H1 (cell line): ENCODE results near the gene MFGE8. TPM values are rescaled to one million over a fixed set of nuclear protein-coding genes. Genes with fewer than 3 reads are reported as not detected.

ENCODE experiments used
- CTCF ChIA-PET: fragments of 300-600 bp; sonication (Branson Sonifier 250); formaldehyde crosslinking; loops from one replicate; lab custom pipeline; 2021; ENCODE audit not compliant: partially characterized antibody; lab: Charles Lee
- POLR2A ChIA-PET: fragments of 300-600 bp; sonication (Branson Sonifier 250); formaldehyde crosslinking; loops from one replicate; lab custom pipeline; 2021; ENCODE audit warnings: inconsistent platforms; ENCODE audit not compliant: partially characterized antibody; lab: Charles Lee
- DNase-seq, 2 experiments: peaks; one replicate each; pipeline versions ENCODE4 v3.0.0 to v3.0.0-alpha.2; 2010 to 2022; ENCODE audit warnings: low spot score in 2 of 2, low read depth in 1 of 2, mixed read lengths in 1 of 2
- FAIRE-seq: peaks from 2 replicates; lab custom pipeline; 2011; peaks lifted over from hg19 to GRCh38; lab: Jason Lieb, UNC
- H2AFZ ChIP-seq: 2 replicates; pipeline ENCODE4 v1.8.1; 2012; ENCODE audit warnings: low read length, inconsistent platforms
- H2AK5ac ChIP-seq: 2 replicates; pipeline ENCODE4 v1.6.1; 2013; ENCODE audit warnings: low read depth, low read length
- H2BK120ac ChIP-seq: replicated peaks from 2 replicates; pipeline ENCODE3; 2013; ENCODE audit warnings: low read depth, low read length, inconsistent platforms
- H2BK12ac ChIP-seq: 2 replicates; pipeline ENCODE4 v1.6.1; 2013; ENCODE audit warnings: low read depth, low read length
- H2BK15ac ChIP-seq: 2 replicates; pipeline ENCODE4 v1.6.1; 2013; ENCODE audit warnings: low read length
- H2BK20ac ChIP-seq: 2 replicates; pipeline ENCODE4 v1.6.1; 2013; ENCODE audit warnings: low read length
- H2BK5ac ChIP-seq: 2 replicates; pipeline ENCODE4 v1.6.1; 2013; ENCODE audit warnings: low read depth, low read length
- H3K14ac ChIP-seq: 2 replicates; pipeline ENCODE4 v1.6.1; 2013; ENCODE audit warnings: inconsistent platforms; ENCODE audit not compliant: insufficient read length
- H3K18ac ChIP-seq: 2 replicates; pipeline ENCODE4 v1.6.1; 2013; ENCODE audit warnings: low read length; ENCODE audit errors: extremely low read depth
- H3K23ac ChIP-seq: 2 replicates; pipeline ENCODE4 v1.6.1; 2013; ENCODE audit warnings: inconsistent platforms; ENCODE audit not compliant: insufficient read length
- H3K23me2 ChIP-seq: 2 replicates; pipeline ENCODE4 v1.6.1; 2013; ENCODE audit warnings: low read depth, low read length
- H3K27ac ChIP-seq: 2 replicates; pipeline ENCODE4 v1.6.1; 2011; ENCODE audit warnings: low read depth, low read length, inconsistent platforms
- H3K27me3 ChIP-seq, 4 experiments: replicated peaks in 1 of 4; 1 replicate in 1 of 4; 2 replicates in 3 of 4; pipeline versions ENCODE4 v1.6.1 to v1.8.1; 2011 to 2013; ENCODE audit warnings: low read length in 3 of 4, mild to moderate bottlenecking in 3 of 4, inconsistent platforms in 2 of 4, mixed read lengths in 2 of 4, moderate library complexity in 1 of 4; ENCODE audit not compliant: control insufficient read depth in 3 of 4, insufficient read depth in 3 of 4; ENCODE audit errors: extremely low read depth in 1 of 4
- H3K36me3 ChIP-seq, 4 experiments: 2 replicates each; pipeline versions ENCODE4 v1.6.1 to v1.8.1; 2011 to 2013; ENCODE audit warnings: mild to moderate bottlenecking in 4 of 4, low read length in 3 of 4, moderate library complexity in 2 of 4, control low read depth in 1 of 4, inconsistent platforms in 1 of 4; ENCODE audit not compliant: insufficient read depth in 4 of 4, control insufficient read depth in 2 of 4
- H3K4ac ChIP-seq: replicated peaks from 2 replicates; pipeline ENCODE3; 2013; ENCODE audit warnings: low read length, low read depth, mixed read lengths, inconsistent platforms; ENCODE audit not compliant: insufficient read length
- H3K4me1 ChIP-seq, 4 experiments: replicated peaks in 1 of 4; 1 replicate in 1 of 4; 2 replicates in 3 of 4; pipeline versions ENCODE4 v1.6.1 to v1.8.1; 2011 to 2013; ENCODE audit warnings: low read length in 3 of 4, inconsistent platforms in 2 of 4, mixed read lengths in 1 of 4; ENCODE audit not compliant: insufficient read depth in 4 of 4, control insufficient read depth in 3 of 4
- H3K4me2 ChIP-seq, 2 experiments: 2 replicates each; pipeline versions ENCODE4 v1.6.1 to v1.8.1; 2011 to 2013; ENCODE audit warnings: low read depth in 2 of 2, low read length in 2 of 2, control low read depth in 1 of 2, inconsistent platforms in 1 of 2, mild to moderate bottlenecking in 1 of 2; ENCODE audit not compliant: insufficient read depth in 1 of 2
- H3K4me3 ChIP-seq, 4 experiments: fragments of 200-600, 300-600 bp in 1 of 4; sonication (generic), shearing (Covaris generic), sonication (Bioruptor Twin) in 1 of 4; 2 replicates each; pipeline versions ENCODE4 v1.5.1 to v1.8.1; 2011 to 2016; ENCODE audit warnings: low read length in 4 of 4, low read depth in 3 of 4, control low read depth in 2 of 4, inconsistent platforms in 2 of 4, mild to moderate bottlenecking in 2 of 4, mixed read lengths in 1 of 4, moderate library complexity in 1 of 4; ENCODE audit not compliant: insufficient read depth in 2 of 4; ENCODE audit errors: extremely low read depth in 1 of 4
- H3K56ac ChIP-seq: replicated peaks from 2 replicates; pipeline ENCODE3; 2013; ENCODE audit warnings: low read depth, mild to moderate bottlenecking, mixed read lengths, low read length, inconsistent platforms; ENCODE audit not compliant: insufficient read length
- H3K79me1 ChIP-seq: 2 replicates; pipeline ENCODE4 v1.6.1; 2013; ENCODE audit warnings: low read depth, low read length, control low read depth
- H3K79me2 ChIP-seq, 2 experiments: 2 replicates each; pipeline versions ENCODE4 v1.6.1 to v1.8.1; 2012 to 2013; ENCODE audit warnings: low read length in 2 of 2, mild to moderate bottlenecking in 2 of 2, inconsistent platforms in 1 of 2; ENCODE audit not compliant: insufficient read depth in 2 of 2, control insufficient read depth in 1 of 2
- H3K9ac ChIP-seq, 4 experiments: replicated peaks in 1 of 4; 1 replicate in 1 of 4; 2 replicates in 3 of 4; pipeline versions ENCODE4 v1.6.1 to v1.8.1; 2011 to 2013; ENCODE audit warnings: low read depth in 3 of 4, low read length in 3 of 4, control low read depth in 2 of 4, mild to moderate bottlenecking in 2 of 4, moderate library complexity in 2 of 4, inconsistent platforms in 1 of 4; ENCODE audit errors: extremely low read depth in 1 of 4
- H3K9me3 ChIP-seq, 2 experiments: 2 replicates each; pipeline versions ENCODE4 v1.6.1 to v1.8.1; 2012 to 2013; ENCODE audit warnings: mild to moderate bottlenecking in 2 of 2, moderate library complexity in 2 of 2, control low read depth in 1 of 2, inconsistent platforms in 1 of 2, low read depth in 1 of 2, low read length in 1 of 2, mixed read lengths in 1 of 2; ENCODE audit not compliant: insufficient read depth in 2 of 2
- H4K20me1 ChIP-seq, 2 experiments: replicated peaks in 1 of 2; 2 replicates each; pipeline versions ENCODE3 to v1.8.1; 2011 to 2013; ENCODE audit warnings: inconsistent platforms in 2 of 2, low read length in 2 of 2, mild to moderate bottlenecking in 1 of 2; ENCODE audit not compliant: insufficient read depth in 2 of 2, control insufficient read depth in 1 of 2
- H4K5ac ChIP-seq: 2 replicates; pipeline ENCODE4 v1.6.1; 2013; ENCODE audit warnings: low read length, low read depth, mixed read lengths, inconsistent platforms; ENCODE audit not compliant: insufficient read length
- H4K8ac ChIP-seq: 2 replicates; pipeline ENCODE4 v1.8.0; 2013; ENCODE audit warnings: mild to moderate bottlenecking, moderate library complexity, low read length, inconsistent platforms; ENCODE audit not compliant: insufficient read depth; ENCODE audit errors: extremely low read depth
- H4K91ac ChIP-seq: replicated peaks from 2 replicates; pipeline ENCODE3; 2013; ENCODE audit warnings: low read length, mixed read lengths, inconsistent platforms; ENCODE audit not compliant: insufficient read length
- POLR2AphosphoS5 ChIP-seq: IDR thresholded peaks from 2 replicates; pipeline ENCODE4 v1.6.1; 2011; ENCODE audit warnings: low read depth, low read length
- RNF2 ChIP-seq: fragments of 200-900, 300-1000 bp; sonication (generic); IDR thresholded peaks from 2 replicates; pipeline ENCODE4 v1.7.1; 2016; ENCODE audit warnings: borderline replicate concordance, low read depth, mild to moderate bottlenecking, antibody characterized with exemption, low read length; ENCODE audit not compliant: poor library complexity, severe bottlenecking; ENCODE audit errors: missing control alignments
- WGBS, 2 experiments: shearing (Covaris generic) in 1 of 2; methylation state at CpG; one replicate each; pipeline versions ENCODE4 v1.1.6 to v1.1.7; 2013 to 2015; ENCODE audit warnings: low lambda C conversion rate in 2 of 2, mixed read lengths in 2 of 2, inconsistent platforms in 1 of 2, low coverage in 1 of 2, missing lambda C conversion rate in 1 of 2; ENCODE audit not compliant: insufficient replicate concordance in 2 of 2, insufficient coverage in 1 of 2, insufficient read length in 1 of 2; ENCODE audit errors: extremely low coverage in 1 of 2, missing lambda C conversion rate in 1 of 2; 5-methylcytosine and 5-hydroxymethylcytosine counted together
- polyA plus RNA-seq, 7 experiments: library from polyadenylated mRNA; depleted of rRNA in 3 of 7; stranded (reverse) in 5 of 7; unstranded in 2 of 7; fragments of >200 nt in 5 of 7; fragments of 200-250 nt in 2 of 7; gene quantifications; 1 replicate in 5 of 7; 2 replicates in 1 of 7; 4 replicates in 1 of 7; pipeline versions ENCODE4 v1.2.1 to v1.2.3, GENCODE V29; 2011 to 2013; ENCODE audit warnings: missing spikeins in 2 of 7, mixed read lengths in 2 of 7
- total RNA-seq: library from RNA; stranded (reverse); fragmentation: NEBNext Ultra II Directional; extraction: Animal tissue kit (Norgen Biotek cat#: 25700); gene quantifications from 2 replicates; pipeline ENCODE4 v1.2.1, GENCODE V29; 2021

MFGE8 gene
- total and polyA plus RNA-seq, 2 of the 8 experiments (the other 6 are each of a cell fraction or from before 2014, with no cell fraction given) = 1,237 to 2,117 TPM

GRCh38 chr15:88905576-88905975 lies 7.6 kb downstream of the MFGE8 start:
- DNase-seq (no peak), FAIRE-seq (no peak)
- H3K27ac ChIP-seq = peak overlapping the region; percentile 15; the same call in 1 of the 2 replicates
- H3K4ac ChIP-seq = no peak overlapping the region
- no peak overlapping the region for H3K23ac ChIP-seq
- POLR2A ChIA-PET = interaction anchor here (0.8 to 27.2 kb wide), 14 partner anchors 8 to 146 kb away, joined by 3 to 607 read pairs (median 7); partner anchors contain the start of genes HAPLN3 and MFGE8
- no peak overlapping the region for H4K5ac ChIP-seq
- H3K36me3 ChIP-seq = peaks cover 74 to 98% (median 94%) of the 10 kb centered on the region in 4 experiments
- no peak overlapping the region for H2AFZ ChIP-seq
- CTCF ChIA-PET = interaction anchor here (0.8 to 7.8 kb wide), 43 partner anchors 9 to 333 kb away, joined by 3 to 94 read pairs (median 5); partner anchors contain the start of genes ABHD2, HAPLN3 and MFGE8
- no peaks in the 10 kb centered on the region for H3K27me3 ChIP-seq
- H3K79me2 ChIP-seq = peaks cover 3 to 69% of the 10 kb centered on the region in 2 experiments; a peak in 3 of 4 replicates
- H4K20me1 ChIP-seq = peaks cover 47 to 67% of the 10 kb centered on the region in 2 experiments
- no peak overlapping the region for H2BK15ac ChIP-seq
- H3K18ac ChIP-seq = no peak overlapping the region; the same call in 1 of the 2 replicates
- no peak overlapping the region for H3K4me2 ChIP-seq
- no peak overlapping the region; the same call in 1 of the 2 replicates for H4K8ac ChIP-seq
- H3K9me3 ChIP-seq = no peaks in the 10 kb centered on the region
- 91% methylated on average over 11 of the region's 11 CpGs; no CpG with 5 or more reads in 1 of the 2 experiments for WGBS, 2 experiments
- no peak overlapping the region; the same call in 1 of the 2 replicates for H2BK5ac ChIP-seq
- H4K91ac ChIP-seq = no peak overlapping the region
- H3K14ac ChIP-seq = no peak overlapping the region
- H3K4me1 ChIP-seq = peaks cover 2 to 40% (median 24%) of the 10 kb centered on the region in 4 experiments
- H3K9ac ChIP-seq = no peak overlapping the region
- H2BK20ac ChIP-seq = no peak overlapping the region
- peaks cover 38% of the 10 kb centered on the region for H3K79me1 ChIP-seq
- no peak overlapping the region for H2AK5ac ChIP-seq
- H3K56ac ChIP-seq = no peak overlapping the region
- H3K4me3 ChIP-seq = no peak overlapping the region
- TF ChIP-seq POLR2AphosphoS5 (0 out of 2 replicates have a peak, but pooled peaks have one; percentile 25), RNF2 (no peak)
- no peak overlapping the region for H2BK120ac ChIP-seq
- H2BK12ac ChIP-seq = no peak overlapping the region
- peaks cover 5% of the 10 kb centered on the region; the same call in 1 of the 2 replicates for H3K23me2 ChIP-seq
